Dedifferentiated amniotic fluid mesenchymal stem cell (primary cell): Measurements from ENCODE around the gene TIMP3.
A peak's percentile ranks its signal among the peaks of the same experiment; 100 is the strongest.
"Not testable (repeated sequence)": the region's sequence is repeated elsewhere in the genome, so short reads cannot be mapped to it uniquely, and the experiment has no call there.

Source experiments
- DNase-seq: peaks from one replicate; pipeline ENCODE4 v3.0.0-alpha.2; 2016; ENCODE audit errors: extremely low spot score

Gene TIMP3

DNA sequence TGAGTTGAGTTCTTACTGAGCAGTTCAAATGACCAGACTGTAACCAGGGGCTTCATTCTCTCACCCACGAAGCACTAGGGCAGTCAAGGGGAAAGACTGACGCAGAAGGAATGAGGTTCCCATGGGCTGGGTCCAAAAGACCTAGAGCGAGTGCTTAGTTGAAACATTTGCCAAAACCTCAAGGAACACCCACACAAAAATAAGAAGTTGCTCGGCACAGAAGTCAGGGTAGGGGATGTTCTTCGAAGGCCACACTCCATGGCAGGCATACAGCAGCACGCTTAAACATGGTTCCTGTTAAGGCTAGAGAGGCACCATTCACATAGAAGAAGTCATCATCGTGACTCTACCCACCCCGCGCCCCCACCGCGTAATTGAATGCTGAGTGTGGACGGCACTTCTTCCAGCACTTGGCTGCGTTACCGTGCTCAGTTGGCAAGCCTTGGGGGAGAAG lies 52.9 kb downstream of the TIMP3 start:
- DNase-seq = no peak

DNA sequence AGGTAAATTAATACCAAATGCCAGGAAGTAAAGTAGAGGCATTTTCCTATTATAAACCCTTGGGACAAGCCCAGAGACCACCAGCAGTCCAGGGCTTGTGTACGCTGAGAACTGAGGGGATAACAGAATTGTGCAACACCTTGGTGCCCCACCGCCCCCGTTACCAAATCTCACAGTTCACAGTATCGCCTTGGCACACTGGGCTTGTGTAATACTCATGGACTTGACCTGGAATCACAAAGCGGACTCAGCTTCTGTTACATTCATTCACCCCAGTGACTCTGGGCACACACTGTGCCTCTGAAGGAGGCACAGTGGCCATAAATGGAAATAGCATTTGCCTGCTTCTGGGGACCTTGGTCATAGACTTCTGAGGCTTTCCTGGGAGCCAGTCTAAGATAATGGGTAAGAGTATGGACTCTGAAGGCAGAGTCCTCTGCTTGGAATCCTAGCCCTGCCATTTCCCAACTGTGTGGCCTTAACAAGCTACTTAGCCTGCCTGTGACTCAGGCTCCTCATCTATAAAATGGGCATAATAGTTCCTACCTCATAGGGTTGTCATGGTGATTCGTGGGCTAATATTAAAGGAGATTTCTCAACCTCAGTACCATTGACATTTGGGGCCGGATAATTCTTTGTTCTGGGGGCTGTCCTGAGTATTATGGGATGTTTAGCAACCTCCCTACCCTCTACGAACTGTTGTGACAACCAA lies 53.7 kb downstream of the TIMP3 start:
- DNase-seq = no peak

GRCh38 chr22:32858121-32858703 lies 56.7 kb downstream of the TIMP3 start:
- no peak for DNase-seq

- DNase-seq = no peak
Observed at GRCh38 chr22:32858957-32859356, 57.5 kb downstream of the TIMP3 start.

DNA sequence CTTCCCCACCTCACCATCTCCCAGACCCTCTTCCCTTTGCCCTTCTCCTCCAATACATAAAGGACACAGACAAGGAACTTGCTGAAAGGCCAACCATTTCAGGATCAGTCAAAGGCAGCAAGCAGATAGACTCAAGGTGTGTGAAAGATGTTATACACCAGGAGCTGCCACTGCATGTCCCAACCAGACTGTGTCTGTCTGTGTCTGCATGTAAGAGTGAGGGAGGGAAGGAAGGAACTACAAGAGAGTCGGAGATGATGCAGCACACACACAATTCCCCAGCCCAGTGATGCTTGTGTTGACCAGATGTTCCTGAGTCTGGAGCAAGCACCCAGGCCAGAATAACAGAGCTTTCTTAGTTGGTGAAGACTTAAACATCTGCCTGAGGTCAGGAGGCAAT lies 58.2 kb downstream of the TIMP3 start:
- DNase-seq = no peak

GRCh38 chr22:32861330-32861729 lies 59.8 kb downstream of the TIMP3 start:
- no peak for DNase-seq

GRCh38 chr22:32862083-32862482 lies 60.6 kb downstream of the TIMP3 start:
- no peak for DNase-seq

GRCh38 chr22:32862936-32863661 lies 61.6 kb downstream of the TIMP3 start:
- DNase-seq = no peak

DNA sequence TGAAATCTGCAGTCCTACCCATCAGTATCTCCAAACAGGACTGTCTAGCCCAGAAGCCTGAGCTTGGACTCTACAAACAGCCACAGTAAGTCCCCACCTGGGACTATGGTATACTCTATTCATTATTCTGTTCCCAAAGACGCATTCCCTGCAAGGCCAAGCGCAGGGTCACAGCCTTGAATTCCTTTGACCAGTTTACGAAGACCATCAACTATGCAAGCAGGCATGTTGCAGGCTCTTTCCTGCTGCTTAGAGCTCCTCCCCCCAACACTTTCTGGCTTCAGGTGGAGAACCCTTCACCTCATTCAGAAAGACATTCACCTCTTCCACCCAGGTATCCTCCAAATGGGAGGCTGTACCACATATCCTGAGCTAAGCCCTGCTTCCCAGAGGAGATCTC lies 62.5 kb downstream of the TIMP3 start:
- DNase-seq = no peak

DNA sequence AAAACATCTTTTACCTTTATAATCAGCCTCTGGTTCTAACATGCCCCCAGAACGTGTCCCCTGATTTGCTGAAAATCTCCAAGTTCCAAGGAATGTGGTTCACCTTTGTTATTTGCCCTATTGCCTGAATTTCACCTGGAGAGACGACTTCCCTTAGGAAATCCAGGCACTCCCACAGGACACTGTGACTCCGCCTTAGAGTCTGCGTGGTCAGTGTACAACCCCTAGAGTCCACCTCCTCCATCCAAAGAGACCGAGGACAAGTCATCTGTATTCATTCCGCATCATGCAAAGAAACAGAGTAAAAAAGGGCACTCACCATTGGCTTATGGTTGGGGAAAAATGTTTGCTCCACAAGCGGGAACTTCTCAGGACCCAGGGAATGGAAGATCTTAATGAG lies 63.1 kb downstream of the TIMP3 start:
- DNase-seq = no peak

DNA sequence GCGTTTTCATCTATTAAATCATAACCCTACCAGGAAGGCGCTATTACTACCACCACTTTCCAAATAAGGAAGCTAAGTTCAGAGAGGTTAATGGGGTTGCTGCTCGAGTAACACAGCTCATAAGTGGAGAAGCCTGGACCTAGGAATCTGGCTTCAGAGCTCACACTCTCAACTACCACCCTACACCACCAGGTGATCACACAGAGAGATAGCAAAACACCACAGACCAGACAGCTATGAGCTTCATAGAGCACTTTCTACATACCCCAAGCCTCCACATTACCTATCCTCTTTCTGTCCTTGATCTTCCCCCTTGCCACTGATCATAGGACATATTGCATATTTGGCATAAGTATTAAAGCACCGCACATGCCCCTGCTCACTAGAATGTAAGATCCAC lies 65.4 kb downstream of the TIMP3 start:
- no peak for DNase-seq

DNA sequence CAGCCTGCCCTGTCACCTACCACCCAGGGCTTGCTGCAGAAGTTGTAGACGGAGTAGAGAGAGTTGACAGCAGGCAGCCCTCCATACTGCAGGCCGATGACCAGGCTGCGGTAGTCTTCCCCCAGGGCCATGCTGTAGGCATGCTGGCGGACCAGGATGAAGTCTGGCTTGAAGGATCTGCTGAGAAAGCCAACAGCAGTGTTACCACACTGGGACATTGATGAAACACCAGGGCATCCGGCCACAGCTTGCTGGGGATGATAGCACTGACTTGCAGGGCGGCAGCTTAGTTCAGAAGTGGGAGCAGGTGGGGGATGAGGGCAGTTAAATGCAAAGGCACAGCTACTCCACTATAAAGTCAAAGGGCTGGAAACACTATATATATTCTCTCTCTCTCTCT lies 67.4 kb downstream of the TIMP3 start:
- no peak for DNase-seq

GRCh38 chr22:32870474-32870873 lies 69.0 kb downstream of the TIMP3 start:
- DNase-seq = no peak

- not testable (repeated sequence) for DNase-seq
Observed at GRCh38 chr22:32873604-32874003, 72.1 kb downstream of the TIMP3 start.

DNA sequence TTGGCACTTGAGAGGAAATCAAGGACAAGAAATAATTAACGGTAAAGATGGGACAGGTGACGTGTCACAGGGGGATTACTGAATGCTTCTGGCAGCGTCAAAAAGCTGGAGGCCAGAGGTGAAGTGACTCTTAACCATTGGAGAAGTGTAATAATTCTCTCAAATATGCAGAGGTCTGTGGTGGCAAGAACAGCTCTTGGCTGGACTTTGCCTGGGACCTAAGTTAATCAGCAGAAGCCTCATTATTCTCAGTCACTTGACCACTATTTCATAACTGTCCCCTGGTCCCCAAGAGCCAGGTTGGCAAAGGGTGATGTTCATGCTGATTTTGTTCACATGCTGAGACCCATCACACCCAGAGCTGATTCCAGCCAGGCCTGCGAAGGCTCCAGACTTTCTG lies 72.9 kb downstream of the TIMP3 start:
- no peak for DNase-seq

DNA sequence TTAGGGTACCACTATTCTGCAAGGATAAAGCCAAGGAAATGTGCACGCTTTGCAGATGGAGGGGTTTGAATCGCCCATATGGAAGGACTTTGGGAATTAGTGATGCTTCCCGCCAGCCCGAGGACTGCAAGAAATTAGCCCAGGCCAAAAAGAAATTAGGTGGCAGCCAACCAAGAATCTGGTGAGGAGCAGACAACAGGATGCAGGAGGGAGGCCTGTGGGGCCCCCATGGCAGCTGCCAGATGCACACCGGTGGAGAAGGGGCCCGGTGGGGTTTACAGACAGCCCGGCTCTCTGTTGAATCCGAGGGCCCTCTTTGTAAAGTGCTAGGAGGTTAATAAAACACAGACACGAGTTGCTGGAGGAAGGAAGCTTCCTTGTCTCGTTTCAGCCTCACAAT lies 73.5 kb downstream of the TIMP3 start:
- no peak for DNase-seq

GRCh38 chr22:32876516-32876915 lies 75.0 kb downstream of the TIMP3 start:
- no peak for DNase-seq

DNA sequence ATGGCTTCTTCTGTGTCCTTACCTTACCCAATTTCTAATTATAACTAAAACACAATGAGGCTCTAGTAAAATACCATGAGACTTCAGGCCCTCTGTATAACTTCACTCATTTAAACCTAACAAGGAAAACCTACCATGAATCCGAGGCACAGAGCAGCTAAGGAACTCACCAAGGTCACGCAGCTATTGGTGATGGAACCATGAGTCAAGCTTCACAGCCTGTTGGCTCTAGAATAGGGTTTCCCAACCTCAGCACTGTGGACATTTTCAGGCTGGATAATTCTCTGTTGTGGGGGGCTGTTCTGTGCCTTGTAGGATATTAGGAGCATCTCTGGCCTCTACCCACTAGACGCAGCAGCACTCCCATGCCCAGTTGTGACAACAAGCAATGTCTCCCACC lies 75.7 kb downstream of the TIMP3 start:
- DNase-seq = no peak

DNA sequence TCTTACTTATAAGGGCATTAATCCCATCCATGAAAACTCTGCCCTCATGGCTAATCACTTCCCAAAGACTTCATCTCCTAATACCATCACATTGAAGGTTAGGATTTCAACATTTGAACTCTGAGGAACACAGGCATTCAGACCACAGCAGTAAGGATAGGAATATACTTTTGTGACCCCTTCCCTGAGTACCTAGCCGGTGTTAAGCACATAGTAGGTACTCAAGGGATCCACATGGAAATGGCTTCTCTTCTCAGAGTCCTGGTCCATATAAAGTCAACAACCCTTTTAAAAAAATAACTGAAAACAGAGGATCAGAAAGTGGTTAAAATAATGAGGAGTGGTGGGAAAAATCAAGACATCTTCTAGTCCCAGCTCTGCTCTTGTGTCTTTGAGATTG lies 78.0 kb downstream of the TIMP3 start:
- DNase-seq = no peak

DNA sequence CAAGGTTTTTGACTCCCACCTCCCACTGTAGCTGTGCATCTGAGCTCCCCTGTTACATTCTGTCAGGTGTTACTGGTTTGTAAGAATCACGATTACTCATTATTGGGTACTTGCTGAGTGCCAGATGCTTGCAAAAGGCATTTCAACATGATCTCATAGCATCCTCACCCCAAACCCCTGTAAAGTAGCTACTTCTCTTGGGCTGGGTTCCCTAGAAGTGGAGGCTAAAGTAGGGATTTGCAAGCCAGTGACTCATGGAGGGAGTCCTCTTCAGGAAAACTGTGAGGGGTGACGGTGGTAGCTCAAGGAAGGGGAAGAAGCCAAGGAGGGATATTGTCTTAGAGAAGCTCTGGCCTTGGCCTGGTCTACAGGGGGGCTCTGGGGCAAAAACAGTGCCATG lies 78.6 kb downstream of the TIMP3 start:
- no peak for DNase-seq

- DNase-seq = no peak
Observed at GRCh38 chr22:32880505-32880892, 79.0 kb downstream of the TIMP3 start.

- peak; percentile 38 for DNase-seq
Observed at GRCh38 chr22:32880893-32881596, 79.5 kb downstream of the TIMP3 start.

DNA sequence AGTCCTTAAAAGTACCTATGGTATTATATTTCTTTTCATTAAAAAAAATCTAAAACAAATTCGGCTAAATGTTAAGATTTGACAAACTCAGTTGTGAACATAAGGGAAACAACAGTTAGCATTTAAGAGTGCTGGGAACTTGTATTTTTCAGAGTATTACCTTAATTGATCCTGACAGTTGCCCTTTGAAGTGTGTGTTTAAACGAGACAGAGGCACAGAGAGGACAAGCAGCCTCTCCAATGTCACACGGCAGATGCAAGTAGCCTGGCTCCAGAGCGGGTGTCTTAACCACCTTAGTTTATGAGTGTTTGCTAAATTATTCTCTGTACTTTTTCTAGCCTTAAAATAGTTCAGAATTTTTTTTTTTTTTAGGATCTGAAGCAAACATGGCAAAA lies 80.9 kb downstream of the TIMP3 start:
- no peak for DNase-seq
